ENCODE measurements around the gene TMEM97. TPM values are rescaled to one million over a fixed set of nuclear protein-coding genes. Genes with fewer than 3 reads are reported as not detected.

TMEM97 gene
- total RNA-seq, 1 donor from 2014 or later = 64.4 TPM

- DNase-seq (no peak), ATAC-seq (no peak)
- Histone ChIP-seq H3K4me1 (peaks cover 15% of the 10 kb centered on the region), H3K27ac (no peak overlapping the region), H3K9me3 (no peaks in the 10 kb centered on the region), H3K4me3 (no peak overlapping the region), H3K36me3 (peaks cover 93% of the 10 kb centered on the region), H3K27me3 (no peaks in the 10 kb centered on the region)
- intact Hi-C loops (cut with DNase I) = no loop called here
- TF ChIP-seq, protein P1, sequence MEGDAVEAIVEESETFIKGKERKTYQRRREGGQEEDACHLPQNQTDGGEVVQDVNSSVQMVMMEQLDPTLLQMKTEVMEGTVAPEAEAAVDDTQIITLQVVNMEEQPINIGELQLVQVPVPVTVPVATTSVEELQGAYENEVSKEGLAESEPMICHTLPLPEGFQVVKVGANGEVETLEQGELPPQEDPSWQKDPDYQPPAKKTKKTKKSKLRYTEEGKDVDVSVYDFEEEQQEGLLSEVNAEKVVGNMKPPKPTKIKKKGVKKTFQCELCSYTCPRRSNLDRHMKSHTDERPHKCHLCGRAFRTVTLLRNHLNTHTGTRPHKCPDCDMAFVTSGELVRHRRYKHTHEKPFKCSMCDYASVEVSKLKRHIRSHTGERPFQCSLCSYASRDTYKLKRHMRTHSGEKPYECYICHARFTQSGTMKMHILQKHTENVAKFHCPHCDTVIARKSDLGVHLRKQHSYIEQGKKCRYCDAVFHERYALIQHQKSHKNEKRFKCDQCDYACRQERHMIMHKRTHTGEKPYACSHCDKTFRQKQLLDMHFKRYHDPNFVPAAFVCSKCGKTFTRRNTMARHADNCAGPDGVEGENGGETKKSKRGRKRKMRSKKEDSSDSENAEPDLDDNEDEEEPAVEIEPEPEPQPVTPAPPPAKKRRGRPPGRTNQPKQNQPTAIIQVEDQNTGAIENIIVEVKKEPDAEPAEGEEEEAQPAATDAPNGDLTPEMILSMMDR (IDR thresholded peaks at IDR 0.05) = no peak
Measured at GRCh38 chr17:28343491-28343932, 24.5 kb downstream of the TMEM97 start.

DNA sequence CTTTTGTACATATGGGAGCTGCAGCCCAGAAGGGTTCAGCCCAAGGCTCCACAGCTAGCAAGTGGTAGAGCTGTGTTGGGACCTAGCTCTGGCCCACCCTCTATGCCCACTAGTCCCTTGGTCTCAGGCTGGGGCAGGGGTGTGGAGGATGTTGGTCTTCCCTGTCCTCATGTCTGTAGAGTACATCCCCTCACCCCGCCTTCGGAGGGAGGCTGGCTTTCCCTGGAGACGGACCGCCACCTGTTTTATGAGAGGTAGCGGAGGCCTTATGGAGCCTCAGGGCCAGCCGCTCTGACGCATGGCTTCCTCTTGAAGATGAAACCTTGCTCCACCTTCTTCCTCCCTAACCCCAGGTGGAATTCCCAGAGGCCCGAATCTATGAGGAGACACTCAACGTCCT, 25.0 kb downstream of the TMEM97 start:
- H3K27me3 ChIP-seq = no peaks in the 10 kb centered on the region
- ATAC-seq (no peak), DNase-seq (no peak)
- intact Hi-C loops (cut with DNase I) = no loop called here
- peaks cover 15% of the 10 kb centered on the region for H3K4me1 ChIP-seq
- no peaks in the 10 kb centered on the region for H3K9me3 ChIP-seq
- H3K36me3 ChIP-seq = peaks cover 98% of the 10 kb centered on the region
- no peak overlapping the region for H3K4me3 ChIP-seq
- H3K27ac ChIP-seq = no peak overlapping the region
- TF ChIP-seq, protein P1 (IDR thresholded peaks at IDR 0.05) = no peak

DNA sequence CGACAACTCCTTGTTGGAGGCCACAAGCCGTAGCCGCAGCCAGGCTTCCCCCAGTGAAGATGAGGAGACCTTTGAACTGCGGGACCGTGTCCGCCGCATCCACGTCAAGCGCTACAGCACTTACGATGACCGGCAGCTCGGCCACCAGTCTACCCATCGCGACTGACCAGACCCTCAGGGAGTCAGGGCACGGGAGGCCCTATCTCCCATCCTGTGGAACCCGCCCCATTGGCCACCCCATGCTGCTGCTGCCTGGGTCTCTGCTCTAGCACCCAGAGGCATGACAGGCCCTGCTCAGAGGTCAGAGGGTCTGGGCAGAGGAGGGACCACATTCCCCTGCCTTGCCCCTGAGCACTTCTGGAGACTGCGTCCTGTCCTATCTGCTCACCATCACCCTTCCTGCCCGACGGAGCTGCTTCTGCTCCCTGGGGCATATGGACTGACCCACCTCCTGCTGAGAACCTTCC, 25.5 kb downstream of the TMEM97 start:
- intact Hi-C loops (cut with DNase I) = no loop called here
- DNase-seq = no peak
- Histone ChIP-seq H3K4me1 (peaks cover 15% of the 10 kb centered on the region), H3K27ac (no peak overlapping the region), H3K9me3 (no peaks in the 10 kb centered on the region), H3K4me3 (no peak overlapping the region), H3K27me3 (no peaks in the 10 kb centered on the region), H3K36me3 (peaks cover 100% of the 10 kb centered on the region)
- TF ChIP-seq, protein P1 (IDR thresholded peaks at IDR 0.05) = no peak
- ATAC-seq = no peak

DNA sequence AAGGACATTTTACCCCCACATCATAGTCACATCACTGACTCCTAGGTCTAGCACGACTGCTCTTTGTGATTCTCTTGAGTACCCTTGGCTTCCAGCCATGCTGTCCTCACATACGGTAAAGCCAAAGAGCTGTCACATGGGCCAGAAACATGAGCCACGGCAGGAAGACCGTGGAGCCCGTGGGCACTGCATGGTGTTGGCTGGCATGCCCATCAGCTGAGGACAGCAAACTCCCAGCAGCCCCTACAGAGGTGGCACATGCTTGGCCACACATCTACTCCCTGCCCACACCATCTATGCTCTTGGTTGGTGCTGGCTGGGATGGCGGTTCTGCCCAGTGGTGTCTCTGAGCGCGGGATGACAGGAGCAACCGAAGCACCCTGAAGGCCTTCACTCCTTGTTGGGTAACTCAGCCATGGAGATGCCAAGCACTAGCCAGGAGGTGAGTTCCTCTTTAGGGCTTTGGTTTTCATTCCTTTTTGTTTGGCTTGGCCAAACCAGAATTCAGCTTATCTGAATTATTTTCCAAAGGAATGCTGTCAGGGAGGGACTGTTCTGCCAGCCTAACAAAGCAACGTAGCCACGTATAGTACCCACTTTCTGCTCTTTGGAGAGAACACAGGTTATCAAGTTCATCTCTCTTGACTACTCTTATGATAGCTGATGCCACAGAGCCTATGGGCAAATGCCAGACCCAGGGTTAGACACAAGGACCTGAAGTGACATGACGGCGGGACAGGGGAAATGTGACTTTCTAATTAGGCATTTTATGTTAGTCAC, 26.6 kb downstream of the TMEM97 start:
- peaks cover 15% of the 10 kb centered on the region for H3K4me1 ChIP-seq
- H3K27me3 ChIP-seq = no peaks in the 10 kb centered on the region
- peaks cover 100% of the 10 kb centered on the region for H3K36me3 ChIP-seq
- H3K9me3 ChIP-seq = no peaks in the 10 kb centered on the region
- DNase-seq (no peak), ATAC-seq (peak; percentile 70)
- no peak overlapping the region for H3K27ac ChIP-seq
- TF ChIP-seq, protein P1 (IDR thresholded peaks at IDR 0.05) = no peak
- intact Hi-C loops (cut with DNase I) = no loop called here
- no peak overlapping the region for H3K4me3 ChIP-seq

GRCh38 chr17:28346199-28346580, 27.2 kb downstream of the TMEM97 start:
- intact Hi-C loops (cut with DNase I) = no loop called here
- H3K36me3 ChIP-seq = peaks cover 100% of the 10 kb centered on the region
- H3K4me3 ChIP-seq = no peak overlapping the region
- peaks cover 15% of the 10 kb centered on the region for H3K4me1 ChIP-seq
- no peaks in the 10 kb centered on the region for H3K27me3 ChIP-seq
- ATAC-seq (no peak), DNase-seq (peak; percentile 4)
- TF ChIP-seq, protein P1 (IDR thresholded peaks at IDR 0.05) = no peak
- peak overlapping the region; percentile 8 for H3K27ac ChIP-seq
- no peaks in the 10 kb centered on the region for H3K9me3 ChIP-seq

Data from upper lobe of right lung (tissue), 1 donor.